ENCODE results near the gene GYG2.

DNA sequence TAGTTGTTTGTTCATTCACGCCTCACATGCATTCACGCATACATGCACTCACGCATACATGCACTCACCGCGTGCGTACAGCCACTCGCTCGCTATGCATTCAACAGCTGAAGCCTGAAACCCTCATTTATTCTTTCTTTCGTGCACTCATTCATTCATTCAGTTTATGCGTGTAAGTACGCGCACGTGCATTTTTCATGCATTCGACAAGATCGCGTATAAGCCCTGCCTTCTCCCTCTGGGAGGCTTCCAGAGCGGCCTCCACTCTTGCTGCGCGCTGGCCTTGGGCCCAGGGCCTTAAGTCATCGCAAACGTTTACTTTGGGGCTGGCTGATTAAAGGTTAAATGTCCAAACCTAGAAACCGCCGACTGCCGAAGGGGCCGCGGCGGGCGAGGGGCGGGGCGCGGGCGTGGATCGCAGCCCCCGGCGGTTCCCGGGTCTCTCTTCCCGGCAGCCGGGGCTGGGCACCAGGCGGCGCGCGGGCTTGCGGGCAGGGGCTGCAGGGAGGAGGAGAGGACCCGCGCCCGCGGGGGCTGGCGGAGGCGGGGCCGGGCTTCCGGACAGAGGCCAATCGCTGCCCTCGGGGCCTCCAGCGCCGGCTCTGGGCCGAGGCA lies at the start of gene GYG2:
- TF ChIP-seq ZFX (IDR thresholded peaks at IDR 0.05): no peak
- TF ChIP-seq, protein P1, sequence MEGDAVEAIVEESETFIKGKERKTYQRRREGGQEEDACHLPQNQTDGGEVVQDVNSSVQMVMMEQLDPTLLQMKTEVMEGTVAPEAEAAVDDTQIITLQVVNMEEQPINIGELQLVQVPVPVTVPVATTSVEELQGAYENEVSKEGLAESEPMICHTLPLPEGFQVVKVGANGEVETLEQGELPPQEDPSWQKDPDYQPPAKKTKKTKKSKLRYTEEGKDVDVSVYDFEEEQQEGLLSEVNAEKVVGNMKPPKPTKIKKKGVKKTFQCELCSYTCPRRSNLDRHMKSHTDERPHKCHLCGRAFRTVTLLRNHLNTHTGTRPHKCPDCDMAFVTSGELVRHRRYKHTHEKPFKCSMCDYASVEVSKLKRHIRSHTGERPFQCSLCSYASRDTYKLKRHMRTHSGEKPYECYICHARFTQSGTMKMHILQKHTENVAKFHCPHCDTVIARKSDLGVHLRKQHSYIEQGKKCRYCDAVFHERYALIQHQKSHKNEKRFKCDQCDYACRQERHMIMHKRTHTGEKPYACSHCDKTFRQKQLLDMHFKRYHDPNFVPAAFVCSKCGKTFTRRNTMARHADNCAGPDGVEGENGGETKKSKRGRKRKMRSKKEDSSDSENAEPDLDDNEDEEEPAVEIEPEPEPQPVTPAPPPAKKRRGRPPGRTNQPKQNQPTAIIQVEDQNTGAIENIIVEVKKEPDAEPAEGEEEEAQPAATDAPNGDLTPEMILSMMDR (conservative IDR thresholded peaks at IDR 0.05): no peak

Measured in C4-2B (cell line).